Measurements from ENCODE around the gene GM2A.

GRCh38 chr5:151244206-151244605 is 8.8 kb upstream of the GM2A start:
- TF ChIP-seq CTCF (IDR thresholded peaks at IDR 0.05) (no peak), POLR2A (IDR thresholded peaks at IDR 0.05) (no peak)

Measured in breast epithelium (tissue), 3 donors.